HG02884 (cell line): ENCODE results near the gene SPARC.
A peak's percentile ranks its signal among the peaks of the same experiment; 100 is the strongest.
"Not testable (repeated sequence)": the region's sequence is repeated elsewhere in the genome, so short reads cannot be mapped to it uniquely, and the experiment has no call there.

Source experiments
- ATAC-seq: cut with Tn5 transposase; IDR thresholded peaks from one replicate; pipeline ENCODE4 v1.9.1; 2021; ENCODE audit warnings: mild to moderate bottlenecking, moderate library complexity; ENCODE audit not compliant: unreplicated experiment

SPARC gene, protein sequence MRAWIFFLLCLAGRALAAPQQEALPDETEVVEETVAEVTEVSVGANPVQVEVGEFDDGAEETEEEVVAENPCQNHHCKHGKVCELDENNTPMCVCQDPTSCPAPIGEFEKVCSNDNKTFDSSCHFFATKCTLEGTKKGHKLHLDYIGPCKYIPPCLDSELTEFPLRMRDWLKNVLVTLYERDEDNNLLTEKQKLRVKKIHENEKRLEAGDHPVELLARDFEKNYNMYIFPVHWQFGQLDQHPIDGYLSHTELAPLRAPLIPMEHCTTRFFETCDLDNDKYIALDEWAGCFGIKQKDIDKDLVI

DNA sequence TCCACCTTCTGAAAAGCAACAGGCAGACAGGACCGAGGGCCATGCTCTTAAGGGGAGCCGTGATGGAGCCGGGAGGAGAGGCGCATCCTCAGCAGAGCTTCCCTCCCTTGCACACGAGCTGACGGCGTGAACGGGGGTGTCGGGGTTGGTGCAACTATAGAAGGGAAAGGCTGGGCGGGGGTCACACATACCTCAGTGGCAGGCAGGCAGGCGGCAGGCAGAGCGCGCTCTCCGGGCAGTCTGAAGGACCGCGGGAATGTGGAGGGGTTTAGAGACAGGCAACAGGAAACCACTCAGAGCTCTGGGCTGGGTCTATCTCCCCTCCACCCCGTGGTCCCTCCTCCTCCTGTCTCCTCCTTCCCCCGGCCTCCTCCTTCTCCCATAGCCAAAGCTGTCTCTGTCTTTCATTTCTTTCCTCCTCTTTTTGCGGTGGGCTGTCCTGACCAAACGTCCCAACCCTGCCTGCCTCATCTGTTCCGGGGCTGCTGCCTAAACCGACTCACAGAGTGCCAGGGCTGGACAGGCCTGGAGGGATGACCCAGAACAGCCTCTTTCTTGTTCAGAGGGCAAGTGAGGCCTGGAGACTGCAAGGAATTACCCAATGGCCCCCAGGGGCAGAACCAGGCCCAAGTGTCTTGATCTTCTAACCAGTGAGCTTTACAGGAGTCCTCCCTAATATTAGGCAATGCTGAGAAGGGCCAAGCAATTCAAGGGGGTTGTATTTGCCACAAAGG, at the start of gene SPARC:
SPARC (minus strand) TSS at position 242 of the 734 bp plus-strand sequence. CDS start 10,727 bp downstream, outside the sequence.
- ATAC-seq: peak; percentile 85

DNA sequence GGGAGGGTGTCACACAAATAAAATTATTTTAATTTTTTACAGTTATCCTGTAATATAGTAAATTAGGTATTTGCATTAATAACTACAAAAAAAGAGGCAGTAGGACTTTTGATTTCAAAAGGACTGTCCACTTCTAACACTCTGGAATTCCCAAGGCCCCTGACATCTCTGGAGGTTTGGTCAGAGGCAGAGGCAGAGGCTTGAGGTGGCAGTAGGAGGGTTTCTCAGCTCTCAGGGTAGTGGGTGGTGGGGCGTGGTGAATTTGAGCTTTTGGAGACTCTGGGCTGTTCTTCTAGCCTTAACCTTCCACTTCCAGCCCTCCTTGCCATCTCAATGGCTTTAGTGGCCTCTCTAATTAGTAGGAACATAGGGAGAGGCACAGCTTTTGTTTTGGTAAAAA, 48.9 kb upstream of the SPARC start:
- no peak for ATAC-seq

GRCh38 chr5:151734064-151734408, 47.3 kb upstream of the SPARC start:
- no peak for ATAC-seq

GRCh38 chr5:151733358-151734063, 46.8 kb upstream of the SPARC start:
- ATAC-seq: no peak

GRCh38 chr5:151730381-151730780, 43.7 kb upstream of the SPARC start:
- no peak for ATAC-seq

- ATAC-seq: not testable (repeated sequence)
Observed at GRCh38 chr5:151729597-151729996, 42.9 kb upstream of the SPARC start.

- no peak for ATAC-seq
Observed at GRCh38 chr5:151724360-151724759, 37.6 kb upstream of the SPARC start.

GRCh38 chr5:151722546-151722945, 35.8 kb upstream of the SPARC start:
- ATAC-seq: no peak

GRCh38 chr5:151721812-151722391, 35.2 kb upstream of the SPARC start:
- no peak for ATAC-seq

DNA sequence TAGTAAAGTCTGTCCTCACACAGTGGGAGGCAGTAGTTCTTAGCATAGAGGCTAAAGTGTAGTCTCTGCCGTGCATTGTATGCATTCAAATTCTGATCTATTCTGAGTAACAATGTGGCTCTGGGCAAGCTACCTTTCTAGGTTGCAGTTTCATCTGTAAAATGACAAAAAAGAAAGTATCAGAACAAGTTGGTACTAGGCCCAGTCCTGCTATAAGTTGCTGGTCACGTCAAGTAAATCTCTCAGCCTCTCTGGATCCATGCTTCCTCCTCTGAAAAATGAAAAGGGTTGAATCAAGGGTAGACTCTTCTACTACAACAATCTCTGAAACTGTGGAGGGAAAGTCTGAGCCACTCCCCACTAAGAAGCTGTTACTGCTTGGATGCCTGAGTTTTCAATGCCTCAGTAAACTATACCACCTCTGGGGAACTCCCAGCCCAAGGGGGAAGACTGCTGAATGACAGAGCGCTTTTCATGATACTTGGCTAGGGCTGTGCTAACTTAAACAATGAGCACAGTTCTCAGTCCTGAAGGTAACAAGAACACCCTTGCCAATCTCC, 34.5 kb upstream of the SPARC start:
- peak; percentile 85 for ATAC-seq

GRCh38 chr5:151720215-151720614, 33.5 kb upstream of the SPARC start:
- no peak for ATAC-seq

GRCh38 chr5:151719228-151720000, 32.7 kb upstream of the SPARC start:
- ATAC-seq: no peak

DNA sequence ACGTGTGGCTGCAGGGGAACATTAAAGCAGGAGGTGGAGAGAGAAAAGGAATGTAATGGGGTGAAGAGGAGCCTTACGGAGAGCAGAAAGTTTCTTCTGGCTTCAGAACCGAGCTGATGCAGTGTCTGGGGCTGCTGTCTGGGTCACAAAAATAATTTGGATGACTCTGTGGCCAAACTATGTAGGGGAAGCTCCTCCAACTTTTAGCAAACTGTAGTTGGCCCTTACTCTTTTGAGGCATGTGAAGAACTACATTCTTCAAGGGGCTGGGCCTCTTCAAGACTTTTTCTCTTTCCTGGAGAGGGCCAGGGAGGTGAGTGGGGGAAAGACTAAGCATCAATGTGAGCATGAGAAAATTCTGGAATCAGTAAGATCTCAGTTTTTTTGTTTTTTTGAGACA, 31.9 kb upstream of the SPARC start:
- ATAC-seq: no peak

- ATAC-seq: no peak
Observed at GRCh38 chr5:151718153-151718552, 31.4 kb upstream of the SPARC start.

GRCh38 chr5:151717416-151717815, 30.7 kb upstream of the SPARC start:
- ATAC-seq: no peak

DNA sequence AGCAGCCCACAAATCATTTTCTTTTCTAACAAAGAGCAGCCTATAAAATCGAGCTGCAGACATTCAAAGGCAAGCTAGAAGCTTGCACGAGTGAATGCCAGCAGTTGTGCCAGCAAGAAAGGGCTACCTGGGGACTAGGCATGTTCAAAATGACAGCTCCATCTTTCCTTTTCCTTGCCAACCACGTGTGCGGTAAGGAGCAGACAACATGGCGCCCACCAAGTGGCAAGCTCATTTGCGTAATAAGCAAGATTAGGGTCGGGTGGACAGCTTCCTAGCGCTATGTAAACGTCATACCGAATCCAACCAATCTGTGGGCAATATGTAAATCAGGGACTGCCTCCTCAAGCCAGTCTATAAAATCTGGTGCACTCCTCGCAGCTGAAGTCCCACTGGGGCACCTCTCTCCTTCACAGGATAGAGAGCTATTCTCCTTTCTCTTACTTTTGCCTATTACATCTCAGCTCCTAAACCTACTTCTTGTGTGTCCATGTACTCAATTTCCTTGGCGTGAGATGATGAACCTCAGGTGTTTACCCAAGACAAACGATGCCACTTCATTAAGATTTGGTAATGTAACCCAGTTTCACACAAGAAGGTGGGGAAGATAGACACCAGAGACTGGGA, 22.5 kb upstream of the SPARC start:
- ATAC-seq: no peak

- no peak for ATAC-seq
Observed at GRCh38 chr5:151708126-151708525, 21.4 kb upstream of the SPARC start.

- no peak for ATAC-seq
Observed at GRCh38 chr5:151707567-151707966, 20.9 kb upstream of the SPARC start.

DNA sequence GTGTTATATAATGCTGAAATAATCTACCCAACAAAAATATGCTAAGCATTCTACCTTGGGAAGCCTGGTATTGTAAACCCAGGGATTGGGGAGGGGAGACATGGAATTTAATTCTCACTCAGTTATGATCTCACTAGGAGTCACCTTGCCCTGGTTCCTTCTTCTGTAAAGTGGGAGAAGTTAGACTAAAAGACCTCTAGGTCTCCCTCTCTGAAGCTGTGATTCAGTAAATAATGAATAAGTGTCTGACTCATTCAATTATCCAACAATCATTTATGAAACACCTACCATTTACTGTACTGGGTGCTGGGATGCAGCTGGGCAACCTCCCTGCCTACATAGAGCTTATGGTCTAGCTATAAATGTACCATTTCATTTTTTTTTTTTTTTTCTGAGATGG, 20.2 kb upstream of the SPARC start:
- ATAC-seq: no peak

DNA sequence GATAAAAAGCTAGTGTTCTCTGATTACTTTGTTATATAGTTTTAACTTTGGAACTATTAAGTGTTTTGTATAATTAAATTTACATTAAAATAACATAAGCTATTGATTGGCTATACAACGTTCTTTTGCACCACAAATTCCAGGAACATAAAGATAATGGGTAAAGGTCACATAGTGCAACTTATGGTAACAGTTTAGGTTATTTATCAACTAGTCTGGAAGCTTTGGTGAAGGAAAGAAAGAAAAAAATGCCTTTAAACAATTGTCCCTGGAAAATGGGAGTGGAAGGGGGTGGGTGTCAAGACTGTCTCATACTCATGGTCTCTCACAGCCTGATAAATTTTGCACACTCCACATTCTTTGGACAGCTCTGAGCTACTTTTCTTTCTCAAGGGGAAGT, 17.1 kb upstream of the SPARC start:
- no peak for ATAC-seq
